Endothelial cell of umbilical vein (primary cell): ENCODE results near the gene ZC2HC1C. TPM values are rescaled to one million over a fixed set of nuclear protein-coding genes. Genes with fewer than 3 reads are reported as not detected.

ENCODE experiments used
- BruUV-seq: library from RNA; stranded (reverse); fragments of 400-500 nt; replicated peaks from 2 replicates; lab custom pipeline; 2021; lab: Mats Ljungman, UMichigan
- CTCF ChIA-PET: fragments of 300-600, 350-600 bp; sonication (Branson Sonifier 250); formaldehyde crosslinking; loops from one replicate; lab custom pipeline; 2021; ENCODE audit warnings: antibody characterized with exemption, inconsistent platforms; lab: Charles Lee
- POLR2A ChIA-PET: fragments of 300-600, 350-600 bp; sonication (Branson Sonifier 250); formaldehyde crosslinking; loops from one replicate; lab custom pipeline; 2021; ENCODE audit warnings: antibody characterized with exemption, inconsistent platforms; lab: Charles Lee
- DNase-seq: peaks from one replicate; pipeline ENCODE4 v3.0.0-alpha.2; 2011; ENCODE audit warnings: low read depth, low spot score
- FAIRE-seq: peaks from 2 replicates; lab custom pipeline; 2011; peaks lifted over from hg19 to GRCh38; lab: Jason Lieb, UNC
- H2AFZ ChIP-seq: 2 replicates; pipeline ENCODE4 v1.6.0; 2012; ENCODE audit warnings: low read depth, low read length, control low read depth, inconsistent platforms
- H3K27ac ChIP-seq: 2 replicates; pipeline ENCODE4 v1.5.1; 2011; ENCODE audit warnings: low read depth, mild to moderate bottlenecking, control low read depth, low read length, moderate library complexity; ENCODE audit not compliant: insufficient read depth
- H3K27me3 ChIP-seq, 2 experiments: 2 replicates each; pipeline versions ENCODE4 v1.6.0 to v1.6.1; 2011; ENCODE audit warnings: low read length in 2 of 2, mixed read lengths in 1 of 2; ENCODE audit not compliant: control insufficient read depth in 2 of 2, insufficient read depth in 2 of 2
- H3K36me3 ChIP-seq, 2 experiments: 2 replicates in 1 of 2; 3 replicates in 1 of 2; pipeline ENCODE4 v1.5.1; 2011; ENCODE audit warnings: low read length in 2 of 2, mild to moderate bottlenecking in 1 of 2, moderate library complexity in 1 of 2; ENCODE audit not compliant: control insufficient read depth in 2 of 2, insufficient read depth in 2 of 2; ENCODE audit errors: extremely low read depth in 1 of 2
- H3K4me1 ChIP-seq: 3 replicates; pipeline ENCODE4 v1.5.1; 2011; ENCODE audit warnings: mild to moderate bottlenecking, low read length; ENCODE audit not compliant: control insufficient read depth, insufficient read depth; ENCODE audit errors: extremely low read depth
- H3K4me2 ChIP-seq: 2 replicates; pipeline ENCODE4 v1.6.1; 2011; ENCODE audit warnings: low read length, control low read depth, mixed read lengths; ENCODE audit not compliant: insufficient read depth
- H3K4me3 ChIP-seq, 3 experiments: fragments of 200-600 bp in 1 of 3; sonication (generic), shearing (Covaris generic) in 1 of 3; replicated peaks in 1 of 3; 2 replicates each; pipeline ENCODE4 v1.5.1; 2011 to 2016; ENCODE audit warnings: control low read depth in 3 of 3, low read length in 3 of 3, mild to moderate bottlenecking in 2 of 3, inconsistent platforms in 1 of 3, low read depth in 1 of 3, moderate library complexity in 1 of 3; ENCODE audit not compliant: insufficient read depth in 1 of 3
- H3K79me2 ChIP-seq: 2 replicates; pipeline ENCODE4 v1.6.0; 2012; ENCODE audit warnings: low read length, inconsistent platforms; ENCODE audit not compliant: control insufficient read depth, insufficient read depth
- H3K9ac ChIP-seq: replicated peaks from 2 replicates; pipeline ENCODE3; 2011; ENCODE audit warnings: low read length, control low read depth; ENCODE audit not compliant: insufficient read depth; ENCODE audit errors: extremely low read depth
- H3K9me1 ChIP-seq: replicated peaks from 3 replicates; pipeline ENCODE4 v1.6.0; 2011; ENCODE audit warnings: mild to moderate bottlenecking, low read length; ENCODE audit not compliant: control insufficient read depth, insufficient read depth; ENCODE audit errors: extremely low read depth
- H3K9me3 ChIP-seq: replicated peaks from 2 replicates; pipeline ENCODE4 v1.5.1; 2012; ENCODE audit warnings: low read length, inconsistent platforms; ENCODE audit not compliant: control insufficient read depth, insufficient read depth
- H4K20me1 ChIP-seq: replicated peaks from 2 replicates; pipeline ENCODE3; 2011; ENCODE audit warnings: mild to moderate bottlenecking, low read length; ENCODE audit not compliant: control insufficient read depth, insufficient read depth; ENCODE audit errors: extremely low read depth
- CTCF ChIP-seq, 2 donors: IDR thresholded peaks; 1 replicate in 1 of 2; 2 replicates in 1 of 2; pipeline ENCODE4 v1.5.1; 2011; ENCODE audit warnings: low read length in 2 of 2, mild to moderate bottlenecking in 2 of 2, moderate library complexity in 2 of 2, control low read depth in 1 of 2, inconsistent platforms in 1 of 2, low read depth in 1 of 2; ENCODE audit not compliant: insufficient read depth in 1 of 2; ENCODE audit errors: extremely low read depth in 1 of 2
- EZH2 ChIP-seq: IDR thresholded peaks from 2 replicates; pipeline ENCODE4 v1.6.1; 2012; ENCODE audit warnings: borderline replicate concordance, low read depth, mild to moderate bottlenecking, moderate library complexity, low read length, inconsistent platforms; ENCODE audit not compliant: severe bottlenecking
- FOS ChIP-seq: IDR thresholded peaks from 2 replicates; pipeline ENCODE4 v1.6.1; 2011; ENCODE audit warnings: mild to moderate bottlenecking, low read length, moderate library complexity, borderline replicate concordance; ENCODE audit not compliant: insufficient read depth
- GATA2 ChIP-seq: IDR thresholded peaks from 2 replicates; pipeline ENCODE4 v1.7.0; 2011; ENCODE audit warnings: low read depth, mild to moderate bottlenecking, moderate library complexity, mixed read lengths, low read length; ENCODE audit not compliant: insufficient read length, insufficient read depth
- JUN ChIP-seq: IDR thresholded peaks from 2 replicates; pipeline ENCODE4 v1.6.1; 2011; ENCODE audit warnings: borderline replicate concordance, low read depth; ENCODE audit not compliant: insufficient read length, insufficient read depth
- MAX ChIP-seq: IDR thresholded peaks from 2 replicates; pipeline ENCODE4 v1.6.1; 2011; ENCODE audit not compliant: insufficient read depth, insufficient read length
- MYC ChIP-seq: IDR thresholded peaks from one replicate; pipeline ENCODE4 v1.6.1; 2011; ENCODE audit warnings: mild to moderate bottlenecking, low read depth, low read length
- POLR2A ChIP-seq: IDR thresholded peaks from 2 replicates; pipeline ENCODE4 v1.6.1; 2012; ENCODE audit warnings: low read depth, mild to moderate bottlenecking, control low read depth, low read length
- POLR2AphosphoS5 ChIP-seq: IDR thresholded peaks from 2 replicates; pipeline ENCODE4 v1.6.1; 2012; ENCODE audit warnings: low read depth, mild to moderate bottlenecking, control low read depth, low read length, moderate library complexity; ENCODE audit not compliant: insufficient read depth
- dilution Hi-C: fragments of 300-500 bp; cut with MboI; formaldehyde crosslinking; loops from one replicate; pipeline ENCODE4 v1.15.0; 2019; ENCODE audit warnings: low sequenced_read_pairs; ENCODE audit not compliant: extremely low pct_ligation_motif_present
- intact Hi-C: fragments of 100-400 bp; cut with micrococcal nuclease; formaldehyde crosslinking; loops from one replicate; pipeline ENCODE4 v1.10.0; 2022
- polyA plus RNA-seq, 4 experiments: library from polyadenylated mRNA; depleted of rRNA in 3 of 4; stranded (reverse) in 3 of 4; unstranded in 1 of 4; fragments of >200 nt; gene quantifications; 2 replicates each; pipeline versions ENCODE4 v1.2.1 to v1.2.3, GENCODE V29; 2011 to 2012; ENCODE audit warnings: missing spikeins in 1 of 4
- total RNA-seq: library from RNA; stranded (reverse); gene quantifications from 2 replicates; pipeline ENCODE4 v1.2.3, GENCODE V29; 2021

The ZC2HC1C gene
- total and polyA plus RNA-seq, 2 donors (not counting 3 experiments of a cell fraction or from before 2014, with no cell fraction given), result 0.84 to 0.91 TPM

- intact Hi-C loops (loop anchor here (1.0 kb wide), 2 partner anchors 94 to 168 kb away; no protein-coding TSS in a partner anchor), dilution Hi-C loops (loop anchor here (25.0 kb wide), 1 partner anchor 159 kb away; the partner anchor contains the start of gene FOS)
- peak; percentile 80 for DNase-seq
These were observed 58.6 kb downstream of the ZC2HC1C start for GRCh38 chr14:75127903-75128595.

More at GRCh38 chr14:75127903-75128595, 58.6 kb downstream of the ZC2HC1C start:
- H2AFZ ChIP-seq, result no peak overlapping the region
- FAIRE-seq, result no peak
- H3K36me3 ChIP-seq, result peaks cover 1 to 3% of the 10 kb centered on the region in 2 experiments
- peaks cover 45% of the 10 kb centered on the region for H3K4me1 ChIP-seq
- H3K4me2 ChIP-seq, result peak overlapping the region; percentile 46
- peak overlapping the region in 2 of 3 experiments; percentile 2 to 5 for H3K4me3 ChIP-seq
- no peaks in the 10 kb centered on the region for H3K9me3 ChIP-seq
- no peaks in the 10 kb centered on the region for H3K9me1 ChIP-seq
- TF ChIP-seq CTCF (IDR thresholded peaks at IDR 0.05; ENCODE audit: extremely low read depth in 1 of 2, insufficient read depth in 1 of 2, low read depth in 1 of 2, low read length in 2 of 2) (no peak), FOS (no peak), GATA2 (no peak), JUN (peak; percentile 13), POLR2A (peak; percentile 28), POLR2AphosphoS5 (no peak), MYC (no peak), EZH2 (no peak), MAX (no peak)
- no peaks in the 10 kb centered on the region for H4K20me1 ChIP-seq
- BruUV-seq, result no TSS peak
- H3K79me2 ChIP-seq, result peaks cover 17% of the 10 kb centered on the region
- ChIA-PET POLR2A (no interaction called here), CTCF (interaction anchor here (1.2 to 7.1 kb wide), 5 partner anchors 10 to 180 kb away, joined by 3 to 77 read pairs (median 6); no protein-coding TSS in a partner anchor)
- peak overlapping the region; percentile 95 for H3K27ac ChIP-seq
- H3K27me3 ChIP-seq, result no peaks in the 10 kb centered on the region
- H3K9ac ChIP-seq, result peak overlapping the region; percentile 92
